CD14-positive monocyte (primary cell): Measurements from ENCODE around the gene CYSLTR2. TPM values are rescaled to one million over a fixed set of nuclear protein-coding genes. Genes with fewer than 3 reads are reported as not detected.

Experiments
- DNase-seq, 3 donors: peaks; one replicate each; pipeline ENCODE4 v3.0.0-alpha.2; 2011 to 2022
- H2AFZ ChIP-seq: 2 replicates; pipeline ENCODE4 v1.6.0; 2012; ENCODE audit warnings: mild to moderate bottlenecking, low read depth, low read length, inconsistent platforms; ENCODE audit not compliant: insufficient read depth, poor library complexity, severe bottlenecking
- H3K27ac ChIP-seq, 2 donors: 1 replicate in 1 of 2; 2 replicates in 1 of 2; pipeline ENCODE4 v1.5.1; 2012 to 2013; ENCODE audit warnings: low read length in 2 of 2, control low read depth in 1 of 2, inconsistent platforms in 1 of 2, low read depth in 1 of 2, mild to moderate bottlenecking in 1 of 2
- H3K27me3 ChIP-seq, 2 donors: one replicate each; pipeline versions ENCODE4 v1.6.0 to v1.6.1; 2011 to 2013; ENCODE audit warnings: low read length in 2 of 2; ENCODE audit not compliant: control insufficient read depth in 2 of 2, insufficient read depth in 2 of 2
- H3K36me3 ChIP-seq, 2 donors: replicated peaks in 1 of 2; 1 replicate in 1 of 2; 2 replicates in 1 of 2; pipeline versions ENCODE4 v1.5.1 to v1.6.1; 2012 to 2013; ENCODE audit warnings: low read length in 2 of 2, control low read depth in 1 of 2, inconsistent platforms in 1 of 2, mild to moderate bottlenecking in 1 of 2; ENCODE audit not compliant: insufficient read depth in 2 of 2, control insufficient read depth in 1 of 2
- H3K4me1 ChIP-seq, 2 donors: 1 replicate in 1 of 2; 2 replicates in 1 of 2; pipeline versions ENCODE4 v1.5.1 to v1.6.1; 2012 to 2013; ENCODE audit warnings: low read length in 2 of 2, control low read depth in 1 of 2, inconsistent platforms in 1 of 2, mild to moderate bottlenecking in 1 of 2, moderate library complexity in 1 of 2; ENCODE audit not compliant: insufficient read depth in 2 of 2, control insufficient read depth in 1 of 2
- H3K4me2 ChIP-seq: replicated peaks from 2 replicates; pipeline ENCODE3; 2012; ENCODE audit warnings: low read length, moderate library complexity, mild to moderate bottlenecking; ENCODE audit not compliant: poor library complexity, severe bottlenecking; ENCODE audit errors: extremely low read depth
- H3K4me3 ChIP-seq, 3 experiments: fragments of 200-600 bp in 1 of 3; sonication (generic) in 1 of 3; replicated peaks in 1 of 3; 1 replicate in 2 of 3; 2 replicates in 1 of 3; pipeline ENCODE4 v1.5.1; 2011 to 2013; ENCODE audit warnings: low read length in 3 of 3, mild to moderate bottlenecking in 3 of 3, control low read depth in 2 of 3, low read depth in 2 of 3, inconsistent platforms in 1 of 3, moderate library complexity in 1 of 3
- H3K79me2 ChIP-seq: 2 replicates; pipeline ENCODE4 v1.6.0; 2012; ENCODE audit warnings: mild to moderate bottlenecking, control low read depth, inconsistent platforms, low read length, moderate library complexity; ENCODE audit not compliant: insufficient read depth
- H3K9ac ChIP-seq: 2 replicates; pipeline ENCODE4 v1.6.0; 2017; ENCODE audit warnings: low read length, mild to moderate bottlenecking; ENCODE audit not compliant: insufficient read depth, poor library complexity, severe bottlenecking
- H3K9me3 ChIP-seq, 2 donors: replicated peaks in 1 of 2; 1 replicate in 1 of 2; 2 replicates in 1 of 2; pipeline versions ENCODE4 v1.5.1 to v1.6.1; 2012 to 2013; ENCODE audit warnings: low read length in 2 of 2, control low read depth in 1 of 2; ENCODE audit not compliant: control insufficient read depth in 1 of 2, insufficient read depth in 1 of 2
- H4K20me1 ChIP-seq: 2 replicates; pipeline ENCODE4 v1.6.0; 2012; ENCODE audit warnings: mild to moderate bottlenecking, low read length, control low read depth, moderate library complexity; ENCODE audit not compliant: insufficient read depth
- H3K27ac Mint-ChIP-seq, 7 donors: one replicate each; pipeline ENCODE4 v1.8.0; 2020; ENCODE audit warnings: mild to moderate bottlenecking in 7 of 7, mixed read lengths in 7 of 7, moderate library complexity in 6 of 7, inconsistent platforms in 2 of 7
- H3K27me3 Mint-ChIP-seq, 3 donors: one replicate each; pipeline ENCODE4 v1.8.0; 2021 to 2022; ENCODE audit warnings: low read depth in 3 of 3, mild to moderate bottlenecking in 3 of 3, mixed read lengths in 3 of 3, moderate library complexity in 3 of 3, inconsistent platforms in 1 of 3
- H3K36me3 Mint-ChIP-seq, 2 donors: one replicate each; pipeline ENCODE4 v1.8.0; 2020; ENCODE audit warnings: mixed read lengths in 2 of 2, inconsistent platforms in 1 of 2, mild to moderate bottlenecking in 1 of 2
- H3K4me1 Mint-ChIP-seq: one replicate; pipeline ENCODE4 v1.8.0; 2020; ENCODE audit warnings: mild to moderate bottlenecking, mixed read lengths
- H3K4me3 Mint-ChIP-seq, 2 donors: one replicate each; pipeline ENCODE4 v1.8.0; 2020; ENCODE audit warnings: mild to moderate bottlenecking in 2 of 2, mixed read lengths in 2 of 2, moderate library complexity in 1 of 2
- H3K9me3 Mint-ChIP-seq, 7 donors: one replicate each; pipeline ENCODE4 v1.8.0; 2020 to 2022; ENCODE audit warnings: mixed read lengths in 7 of 7, mild to moderate bottlenecking in 6 of 7, moderate library complexity in 6 of 7, inconsistent platforms in 2 of 7
- CTCF ChIP-seq: fragments of 200-600 bp; IDR thresholded peaks from one replicate; pipeline ENCODE4 v1.8.0; 2022; ENCODE audit warnings: antibody characterized with exemption, mild to moderate bottlenecking
- WGBS: methylation state at CpG from one replicate; pipeline ENCODE4 v1.1.5; 2013; ENCODE audit warnings: missing lambda C conversion rate; ENCODE audit not compliant: insufficient coverage; 5-methylcytosine and 5-hydroxymethylcytosine counted together
- intact Hi-C, 2 donors: fragments of 100-400 bp; cut with micrococcal nuclease; formaldehyde crosslinking; loops; one replicate each; pipeline versions ENCODE4 v1.15.0 to v1.15.1; 2023
- polyA plus RNA-seq, 3 donors: library from polyadenylated mRNA; depleted of rRNA in 1 of 3; unstranded in 2 of 3; stranded (reverse) in 1 of 3; fragments of 300-500 nt in 2 of 3; fragments of >200 nt in 1 of 3; fragmentation: Illumina TruSeq in 2 of 3; gene quantifications; 1 replicate in 2 of 3; 2 replicates in 1 of 3; pipeline ENCODE4 v1.2.3, GENCODE V29; 2012 to 2021

CYSLTR2 gene
- polyA plus RNA-seq, 3 donors, result 1.9 to 6.5 (median 4.1) TPM

GRCh38 chr13:48624016-48624415 is 29.7 kb upstream of the CYSLTR2 start:
- no peak for DNase-seq
- WGBS, result 75% methylated on average over 2 of the region's 4 CpGs
- Mint-ChIP-seq H3K27ac (no peak overlapping the region), H3K4me1 (peaks cover 21% of the 10 kb centered on the region), H3K9me3 (peaks cover 25 to 35% (median 34%) of the 10 kb centered on the region in 7 donors), H3K36me3 (peaks cover 0 to 7% of the 10 kb centered on the region in 2 donors), H3K27me3 (peaks cover 0 to 3% (median 0%) of the 10 kb centered on the region in 3 donors), H3K4me3 (no peak overlapping the region)
- Histone ChIP-seq H3K9ac (no peak overlapping the region), H3K79me2 (no peaks in the 10 kb centered on the region), H3K9me3 (peaks cover 30 to 38% of the 10 kb centered on the region in 2 donors), H3K27me3 (no peaks in the 10 kb centered on the region), H4K20me1 (no peaks in the 10 kb centered on the region), H3K27ac (no peak overlapping the region), H3K36me3 (no peaks in the 10 kb centered on the region), H3K4me1 (peaks cover 22 to 27% of the 10 kb centered on the region in 2 donors), H3K4me2 (no peak overlapping the region), H2AFZ (no peak overlapping the region), H3K4me3 (no peak overlapping the region)
- intact Hi-C loops, result no loop called here
- no peak for TF ChIP-seq CTCF

- Histone ChIP-seq H3K4me3 (no peak overlapping the region), H3K36me3 (no peaks in the 10 kb centered on the region), H3K9me3 (peaks cover 22 to 29% of the 10 kb centered on the region in 2 donors), H3K4me2 (peak overlapping the region; percentile 24), H3K79me2 (no peaks in the 10 kb centered on the region), H2AFZ (no peak overlapping the region), H3K27me3 (no peaks in the 10 kb centered on the region), H4K20me1 (no peaks in the 10 kb centered on the region), H3K9ac (no peak overlapping the region), H3K4me1 (peaks cover 22 to 27% of the 10 kb centered on the region in 2 donors), H3K27ac (peak overlapping the region in 1 of 2 donors; percentile 30)
- Mint-ChIP-seq H3K36me3 (peaks cover 0 to 6% of the 10 kb centered on the region in 2 donors), H3K4me1 (peaks cover 21% of the 10 kb centered on the region), H3K27ac (peak overlapping the region; percentile 5 to 91 (median 64)), H3K4me3 (no peak overlapping the region), H3K27me3 (peaks cover 0 to 3% (median 0%) of the 10 kb centered on the region in 3 donors), H3K9me3 (peaks cover 25 to 29% (median 27%) of the 10 kb centered on the region in 7 donors)
- WGBS, result 90% methylated on average over 1 of the region's 4 CpGs
- peak; percentile 61 to 72 (median 71) for DNase-seq
- TF ChIP-seq CTCF, result no peak
- intact Hi-C loops, result no loop called here
Observed at GRCh38 chr13:48624858-48625257, 28.9 kb upstream of the CYSLTR2 start.
